ENCODE results near the gene PJA1.

GRCh38 chrX:69161371-69161770 lies 3.9 kb downstream of the PJA1 start:
- TF ChIP-seq CTCF (IDR thresholded peaks at IDR 0.05) (no peak), POLR2AphosphoS5 (IDR thresholded peaks at IDR 0.05; ENCODE audit: low read depth, low read length) (no peak), NFIC (IDR thresholded peaks at IDR 0.05; ENCODE audit: borderline replicate concordance) (no peak), EP300 (IDR thresholded peaks at IDR 0.05; ENCODE audit: borderline replicate concordance in 1 of 2, low read depth in 1 of 2, low read length in 1 of 2) (no peak), JUND (IDR thresholded peaks at IDR 0.05) (no peak), RAD21 (IDR thresholded peaks at IDR 0.05; ENCODE audit: low read length) (no peak), FOXM1 (IDR thresholded peaks at IDR 0.05; ENCODE audit: low read depth) (no peak), YY1 (IDR thresholded peaks at IDR 0.05; ENCODE audit: low read depth) (no peak), NRF1 (IDR thresholded peaks at IDR 0.05; ENCODE audit: low read depth, low read length) (no peak)
- TF ChIP-seq, protein P1, sequence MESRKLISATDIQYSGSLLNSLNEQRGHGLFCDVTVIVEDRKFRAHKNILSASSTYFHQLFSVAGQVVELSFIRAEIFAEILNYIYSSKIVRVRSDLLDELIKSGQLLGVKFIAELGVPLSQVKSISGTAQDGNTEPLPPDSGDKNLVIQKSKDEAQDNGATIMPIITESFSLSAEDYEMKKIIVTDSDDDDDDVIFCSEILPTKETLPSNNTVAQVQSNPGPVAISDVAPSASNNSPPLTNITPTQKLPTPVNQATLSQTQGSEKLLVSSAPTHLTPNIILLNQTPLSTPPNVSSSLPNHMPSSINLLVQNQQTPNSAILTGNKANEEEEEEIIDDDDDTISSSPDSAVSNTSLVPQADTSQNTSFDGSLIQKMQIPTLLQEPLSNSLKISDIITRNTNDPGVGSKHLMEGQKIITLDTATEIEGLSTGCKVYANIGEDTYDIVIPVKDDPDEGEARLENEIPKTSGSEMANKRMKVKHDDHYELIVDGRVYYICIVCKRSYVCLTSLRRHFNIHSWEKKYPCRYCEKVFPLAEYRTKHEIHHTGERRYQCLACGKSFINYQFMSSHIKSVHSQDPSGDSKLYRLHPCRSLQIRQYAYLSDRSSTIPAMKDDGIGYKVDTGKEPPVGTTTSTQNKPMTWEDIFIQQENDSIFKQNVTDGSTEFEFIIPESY (IDR thresholded peaks at IDR 0.05; ENCODE audit: borderline replicate concordance, low read depth) = no peak
